Retina (tissue), 1 donor: Measurements from ENCODE around the gene CEP170.
A peak's percentile ranks its signal among the peaks of the same experiment; 100 is the strongest.
"Not testable (repeated sequence)": the region's sequence is repeated elsewhere in the genome, so short reads cannot be mapped to it uniquely, and the experiment has no call there.

Source experiments
- DNase-seq: peaks from one replicate; pipeline ENCODE4 v3.0.0-alpha.2; 2016

Gene CEP170

DNA sequence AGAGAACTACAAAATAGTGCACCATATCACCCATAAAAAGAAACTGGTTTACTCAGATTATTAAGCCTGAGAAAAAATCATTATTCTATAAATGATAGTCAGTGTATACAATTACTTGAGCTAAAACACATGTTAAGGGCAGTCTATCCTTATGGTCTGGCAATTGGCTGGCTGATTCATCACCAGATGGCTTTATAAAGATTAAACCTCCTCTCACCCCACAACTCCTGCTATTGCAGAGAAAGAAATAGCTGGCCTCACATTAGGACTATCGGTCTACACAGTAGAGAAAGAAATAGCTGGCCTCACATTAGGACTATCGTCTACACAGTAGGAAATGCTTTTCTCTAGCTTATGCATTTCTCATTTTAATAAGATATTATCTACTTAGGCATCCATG, 21.2 kb downstream of the CEP170 start:
- no peak for DNase-seq

DNA sequence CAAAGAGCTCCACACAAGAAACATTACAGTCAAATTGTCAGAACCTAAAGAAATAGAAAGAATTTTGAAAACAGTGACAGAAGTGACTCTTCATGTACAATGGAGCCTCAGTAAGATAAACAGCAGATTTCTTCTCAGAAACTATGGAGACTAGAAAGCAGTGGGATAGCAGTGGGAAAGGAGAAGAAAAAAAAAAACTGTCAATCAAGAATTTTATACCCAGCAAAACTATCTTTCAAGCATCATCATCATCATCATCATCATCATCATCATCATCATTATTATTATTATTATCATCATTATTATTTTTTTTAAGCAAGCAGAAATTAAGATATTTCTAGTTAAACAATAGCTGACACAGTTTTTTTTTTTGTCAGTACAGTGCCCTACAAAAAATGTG, 24.2 kb downstream of the CEP170 start:
- DNase-seq: peak; percentile 2

DNA sequence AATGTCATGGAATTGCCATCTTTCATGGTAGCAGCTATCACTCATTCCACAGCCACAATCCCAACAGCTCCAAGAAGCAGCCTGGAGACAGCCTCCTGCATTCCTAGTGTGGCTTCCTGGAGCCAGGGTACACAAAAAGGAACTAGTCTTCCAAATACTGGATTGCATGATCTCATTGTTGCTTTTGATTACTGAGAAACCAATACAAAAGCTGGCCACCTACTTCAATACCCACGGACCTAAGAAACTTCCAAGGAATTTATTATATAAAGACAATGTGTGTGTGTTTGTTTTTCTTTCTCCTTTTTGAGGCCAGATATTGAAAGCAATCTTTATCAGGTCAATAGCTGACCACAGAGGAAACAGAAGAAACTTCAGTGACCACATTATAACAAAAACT, 25.6 kb downstream of the CEP170 start:
- no peak for DNase-seq

DNA sequence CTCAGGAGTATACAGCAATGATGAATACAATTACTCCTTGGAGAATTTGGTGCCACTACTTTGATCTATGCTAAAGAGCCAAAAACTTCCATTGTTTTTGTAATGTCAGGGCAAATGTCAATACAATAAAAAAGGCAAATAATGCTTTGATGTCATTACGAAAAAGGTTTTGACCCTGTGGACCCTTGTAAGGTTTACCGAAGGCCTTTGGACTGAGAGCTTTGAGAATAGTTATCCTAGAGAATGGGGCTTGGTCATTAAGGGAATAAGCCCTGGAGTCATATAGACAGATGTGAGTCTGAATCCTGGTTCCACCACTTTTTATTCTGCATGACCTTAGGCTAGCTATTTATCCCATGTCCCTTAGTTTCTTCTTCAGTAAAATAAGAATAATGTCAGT, 27.5 kb downstream of the CEP170 start:
- no peak for DNase-seq

DNA sequence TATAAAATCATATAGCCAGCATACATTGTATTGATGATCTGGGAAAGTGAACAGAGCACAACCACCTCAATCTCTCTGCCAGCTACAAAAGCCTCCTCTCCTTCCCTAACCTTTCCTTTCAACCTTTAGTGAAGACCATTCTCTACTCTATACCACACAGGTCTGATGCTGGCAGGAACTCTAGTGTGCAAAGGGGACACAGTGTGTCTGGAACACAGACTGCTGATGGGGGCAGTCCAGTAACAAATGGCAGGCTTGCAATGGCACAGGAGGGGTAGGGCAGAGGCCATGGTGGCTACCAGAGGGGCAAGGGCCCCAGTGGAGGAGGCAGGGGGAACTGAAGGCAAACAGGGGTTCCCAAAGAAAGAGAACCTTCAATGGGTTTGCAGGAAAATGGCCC, 37.0 kb downstream of the CEP170 start:
- DNase-seq: no peak

DNA sequence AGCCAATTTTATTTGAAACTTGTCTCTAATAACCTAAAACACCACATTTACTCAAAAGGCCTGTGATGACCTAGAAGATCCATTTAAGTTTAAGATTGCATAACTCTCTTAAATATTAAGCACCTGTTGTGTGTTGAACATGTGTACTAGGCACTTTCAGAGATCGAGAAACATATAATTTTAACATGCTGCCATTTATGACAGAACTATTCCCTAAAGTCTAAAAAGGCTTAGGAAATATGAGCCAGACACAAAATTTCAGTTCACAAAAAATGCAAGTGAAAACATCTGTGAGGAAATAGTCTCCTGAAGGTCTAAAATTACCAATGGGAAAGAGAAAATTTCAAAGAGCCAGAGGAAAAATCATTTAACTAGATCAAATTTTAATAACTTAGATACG, 37.7 kb downstream of the CEP170 start:
- DNase-seq: no peak

DNA sequence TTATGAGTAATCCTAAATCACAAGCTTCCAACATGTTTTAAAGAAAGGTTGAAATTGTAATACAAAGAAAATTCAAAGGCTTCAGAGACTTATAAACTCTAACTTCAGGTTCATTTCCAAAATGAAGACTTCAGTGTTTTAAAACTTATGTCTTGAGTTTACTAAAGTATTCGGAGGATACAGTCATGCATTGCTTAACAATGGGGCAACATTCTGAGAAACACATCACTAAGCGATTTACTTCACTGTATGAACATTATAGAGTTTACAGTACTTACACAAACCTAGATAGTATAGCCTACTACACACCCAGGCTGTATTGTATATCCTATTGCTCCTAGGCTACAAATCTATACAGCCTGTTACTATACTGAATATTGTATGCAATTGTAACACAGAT, 38.3 kb downstream of the CEP170 start:
- DNase-seq: no peak

DNA sequence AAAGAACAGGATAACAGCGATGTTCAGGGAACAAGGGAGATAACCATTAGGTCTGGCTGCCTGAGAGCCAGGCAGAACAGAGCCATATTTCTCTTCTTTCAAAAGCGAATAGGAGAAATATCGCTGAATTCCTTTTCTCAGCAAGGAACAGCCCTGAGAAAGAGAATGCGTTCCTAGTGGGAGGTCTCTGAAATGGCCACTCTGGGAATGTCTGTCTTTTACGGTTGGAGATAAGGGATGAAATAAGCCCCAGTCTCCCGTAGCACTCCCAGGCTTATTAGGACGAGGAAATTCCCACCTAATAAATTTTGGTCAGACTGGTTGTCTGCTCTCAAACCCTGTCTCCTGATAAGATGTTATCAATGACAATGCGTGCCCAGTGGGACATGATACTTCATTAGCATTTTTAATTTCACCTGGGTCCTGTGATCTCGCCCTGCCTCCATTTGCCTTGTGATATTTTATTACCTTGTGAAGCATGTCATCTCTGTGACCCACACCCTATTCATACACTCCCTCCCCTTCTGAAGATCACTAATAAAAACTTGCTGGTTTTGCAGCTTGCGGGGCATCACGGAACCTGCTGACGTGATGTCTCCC, 39.7 kb downstream of the CEP170 start:
- DNase-seq: not testable (repeated sequence)

DNA sequence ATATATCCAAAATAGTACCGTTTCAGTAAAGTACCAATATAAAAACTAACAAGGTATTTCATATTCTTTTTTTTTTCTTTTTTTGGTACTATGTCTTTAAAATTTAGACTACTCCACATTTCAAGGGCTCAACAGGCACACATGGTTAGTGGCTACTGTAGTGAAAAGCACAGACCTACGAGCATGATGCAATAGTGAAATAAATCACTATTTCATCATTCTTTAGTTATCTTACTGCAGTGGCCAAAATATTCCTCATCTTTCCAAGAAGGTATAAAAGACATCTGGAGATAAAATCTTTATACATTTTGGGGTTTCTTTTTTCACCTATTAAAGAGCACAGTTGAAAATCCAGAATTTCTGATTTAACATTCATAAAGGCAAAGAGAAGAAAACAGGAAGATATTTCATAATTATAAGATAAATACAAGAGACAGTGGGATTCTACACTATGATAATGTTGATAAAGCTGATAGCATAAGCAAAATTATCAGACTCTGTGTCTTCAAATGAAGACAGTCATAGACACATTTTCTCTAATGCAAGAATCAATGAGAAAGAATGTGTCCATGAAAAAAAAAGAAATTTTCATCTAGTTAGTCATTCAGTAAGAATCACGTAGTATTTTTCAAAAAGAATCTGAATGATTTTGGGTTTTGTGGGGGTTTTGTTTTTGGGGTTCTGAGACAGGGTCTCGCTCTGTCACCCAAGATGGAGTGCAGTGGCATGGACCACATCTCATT, 41.9 kb downstream of the CEP170 start:
- DNase-seq: no peak

DNA sequence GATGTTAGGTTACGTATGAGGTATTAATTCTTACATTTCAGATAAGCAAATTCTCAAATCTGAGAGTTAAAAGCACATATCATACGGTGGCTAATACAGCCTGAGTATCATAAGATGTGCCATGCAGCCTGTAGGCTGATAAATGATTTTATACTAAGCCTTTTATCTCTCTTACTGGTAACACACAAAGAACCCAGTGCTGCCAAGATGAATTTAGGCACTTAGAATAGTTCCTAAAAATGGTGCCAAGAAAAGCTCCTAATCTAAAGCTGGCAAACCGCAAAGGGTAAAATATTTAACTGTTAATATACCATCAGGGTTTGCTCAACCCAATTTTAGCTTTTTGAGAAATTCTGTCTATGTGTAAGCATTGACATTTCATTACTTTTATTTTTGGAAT, 43.1 kb downstream of the CEP170 start:
- DNase-seq: not testable (repeated sequence)

DNA sequence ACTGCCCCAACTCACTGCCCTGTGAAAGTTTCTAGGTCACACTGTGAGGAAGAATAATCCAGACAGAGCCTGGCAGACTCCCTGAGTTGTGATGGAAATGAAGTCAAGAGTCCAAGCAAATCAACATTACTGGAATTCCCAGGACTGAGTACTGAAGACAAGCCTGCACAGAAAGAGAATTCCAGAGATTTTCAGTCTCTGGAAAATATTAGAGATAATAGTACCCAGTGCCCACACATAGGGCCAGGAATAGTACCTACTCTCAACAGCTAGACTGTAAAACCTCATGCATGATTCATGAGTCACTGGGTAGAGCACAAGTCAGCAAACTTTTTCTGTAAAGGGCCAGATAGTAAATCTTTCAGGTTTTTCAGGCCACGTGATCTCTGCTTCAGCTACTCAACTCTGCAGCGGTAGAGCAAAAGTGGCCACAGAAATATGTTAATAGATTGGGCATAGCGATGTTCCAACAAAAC, 50.0 kb downstream of the CEP170 start:
- not testable (repeated sequence) for DNase-seq

DNA sequence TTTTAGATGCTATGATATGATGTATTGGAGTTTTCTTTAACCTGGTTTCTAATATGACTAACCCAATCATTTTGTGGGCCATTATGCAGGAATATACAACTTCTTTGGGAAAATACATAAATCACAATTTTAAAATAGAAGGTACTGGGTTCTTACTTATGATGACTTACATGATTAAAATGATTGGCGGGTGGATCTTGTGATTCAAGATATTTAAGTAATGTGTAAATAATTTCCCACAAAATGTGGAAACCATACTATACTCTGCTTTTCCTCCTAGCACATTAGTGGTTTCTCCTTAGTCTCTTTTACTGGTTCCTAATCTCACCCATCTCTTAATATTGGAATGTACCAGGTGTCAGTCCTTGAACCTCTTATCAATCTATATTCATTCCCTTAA, 50.7 kb downstream of the CEP170 start:
- not testable (repeated sequence) for DNase-seq

DNA sequence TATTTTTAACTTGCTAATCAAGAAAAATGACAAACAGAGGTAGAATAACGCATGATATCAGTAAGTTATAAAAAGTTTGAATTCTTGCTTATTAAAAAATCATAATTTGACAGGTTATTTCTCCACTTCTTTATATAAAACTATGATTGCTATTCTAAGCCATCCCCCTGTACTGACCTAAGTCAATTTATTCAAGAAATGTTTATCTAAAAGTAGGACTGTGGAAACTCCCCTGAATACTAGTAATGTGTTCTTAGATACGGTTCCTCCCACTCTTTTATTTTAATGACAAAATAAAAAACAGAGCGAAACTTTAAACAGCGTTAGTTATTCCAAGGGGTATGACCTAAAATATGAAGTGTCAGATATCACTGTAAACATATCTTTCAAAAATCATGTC, 51.9 kb downstream of the CEP170 start:
- DNase-seq: not testable (repeated sequence)

DNA sequence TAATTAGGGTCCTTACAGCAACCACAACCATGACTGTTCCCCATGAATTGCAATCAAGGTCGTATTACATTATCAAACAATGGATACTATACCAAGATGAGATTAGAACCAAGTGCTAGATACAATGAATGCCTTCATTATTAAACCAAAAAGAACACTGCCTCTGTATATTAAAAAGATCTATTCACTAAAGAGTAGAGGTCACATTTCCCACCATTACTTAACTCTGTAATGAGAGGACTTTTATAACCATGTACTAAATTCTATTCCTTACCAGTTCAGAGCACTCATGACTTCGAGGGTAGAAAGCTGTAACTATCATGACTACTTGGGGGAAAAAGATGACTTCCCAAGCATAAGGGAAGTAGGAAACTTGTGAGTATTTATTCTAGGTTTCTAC, 53.8 kb downstream of the CEP170 start:
- DNase-seq: not testable (repeated sequence)

DNA sequence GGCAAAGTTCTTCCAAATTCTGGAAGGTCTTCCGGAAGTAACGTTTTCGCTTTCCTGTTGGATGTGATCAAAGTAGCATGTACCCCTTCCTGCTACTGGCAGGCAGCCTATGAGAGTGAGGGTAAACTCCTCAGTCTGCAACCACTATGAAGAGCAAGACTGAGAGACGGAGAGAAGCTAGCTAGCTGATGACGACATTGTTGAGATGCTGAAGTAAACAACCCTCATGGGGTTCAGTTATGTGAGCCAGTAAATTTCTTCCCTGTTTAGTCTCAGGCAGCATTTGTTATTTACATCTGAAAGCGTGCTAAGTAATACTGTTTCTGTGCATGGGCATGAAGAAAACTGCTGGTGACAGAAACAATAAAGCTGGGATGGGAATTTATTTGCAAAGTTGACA, 57.6 kb downstream of the CEP170 start:
- not testable (repeated sequence) for DNase-seq

DNA sequence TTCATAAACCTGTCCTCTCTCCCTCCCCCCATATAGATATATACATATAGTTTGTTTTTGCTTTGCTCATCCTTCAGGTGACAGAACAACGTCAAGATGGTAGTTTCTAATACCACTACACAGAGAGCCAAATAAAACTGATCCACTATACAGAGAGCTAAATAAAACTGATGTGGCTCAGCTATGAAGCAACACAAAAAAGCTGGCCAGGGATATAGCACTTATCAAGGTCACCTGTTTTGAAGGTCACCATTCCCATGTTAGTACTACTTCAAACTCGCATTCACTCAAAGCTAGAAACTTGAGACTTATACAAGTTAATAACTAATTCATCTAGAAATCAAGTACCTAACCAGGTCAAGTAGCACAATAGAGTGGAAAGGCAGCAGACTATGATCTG, 61.8 kb downstream of the CEP170 start:
- DNase-seq: not testable (repeated sequence)

DNA sequence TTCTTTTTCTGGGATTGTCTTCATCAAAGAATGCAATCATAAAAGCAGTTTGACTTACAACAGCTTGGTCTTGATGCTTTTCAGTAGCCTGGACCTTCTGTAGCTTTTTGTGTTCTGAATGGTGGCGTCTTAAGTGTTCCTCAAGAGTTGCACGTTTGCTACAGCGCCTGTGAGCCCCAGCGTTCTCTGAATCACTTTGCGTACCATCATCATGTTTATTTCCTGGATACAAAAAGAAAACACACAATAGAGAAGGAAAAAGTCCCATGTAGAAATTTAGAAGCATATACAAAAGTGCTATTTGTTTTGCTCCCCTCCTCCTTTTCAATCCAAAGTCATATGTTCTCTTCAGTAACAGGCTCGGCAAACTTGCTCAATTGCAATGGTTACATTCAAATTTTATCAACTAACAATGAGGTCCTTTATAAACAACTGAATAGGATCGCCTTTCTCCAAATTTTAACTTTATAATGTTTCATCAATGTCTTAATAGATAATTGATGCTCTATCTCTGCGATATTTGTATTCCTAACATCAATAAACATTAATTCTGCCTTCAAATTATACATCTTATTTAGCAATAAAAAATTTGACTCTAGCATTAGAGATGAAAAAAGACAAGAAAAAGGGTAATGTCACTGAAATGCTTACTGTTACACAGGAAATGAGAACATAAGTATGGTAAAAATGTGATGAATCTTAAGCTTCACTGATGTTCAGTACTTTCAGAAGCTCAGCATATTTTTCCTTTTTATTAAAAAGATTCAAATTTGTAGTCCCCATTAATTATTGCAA, 68.7 kb downstream of the CEP170 start:
- not testable (repeated sequence) for DNase-seq

DNA sequence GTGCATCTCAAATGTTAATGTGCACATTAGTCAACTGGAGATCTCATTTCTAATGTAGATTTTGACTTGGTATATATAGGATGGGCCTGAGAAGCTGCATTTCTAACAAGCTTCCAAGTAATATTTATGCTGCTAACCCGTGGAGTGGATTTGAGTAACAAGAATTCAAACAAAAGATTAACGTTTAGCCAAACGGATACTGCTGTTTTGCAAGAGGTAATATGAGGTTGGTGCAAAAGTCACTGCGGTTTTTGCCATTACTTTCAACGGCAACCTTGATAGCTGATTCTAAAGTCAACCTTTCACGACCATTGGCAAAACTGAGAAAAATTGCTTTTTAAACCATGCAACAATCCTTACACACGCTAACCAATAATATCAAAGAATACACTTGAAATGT, 70.3 kb downstream of the CEP170 start:
- not testable (repeated sequence) for DNase-seq

DNA sequence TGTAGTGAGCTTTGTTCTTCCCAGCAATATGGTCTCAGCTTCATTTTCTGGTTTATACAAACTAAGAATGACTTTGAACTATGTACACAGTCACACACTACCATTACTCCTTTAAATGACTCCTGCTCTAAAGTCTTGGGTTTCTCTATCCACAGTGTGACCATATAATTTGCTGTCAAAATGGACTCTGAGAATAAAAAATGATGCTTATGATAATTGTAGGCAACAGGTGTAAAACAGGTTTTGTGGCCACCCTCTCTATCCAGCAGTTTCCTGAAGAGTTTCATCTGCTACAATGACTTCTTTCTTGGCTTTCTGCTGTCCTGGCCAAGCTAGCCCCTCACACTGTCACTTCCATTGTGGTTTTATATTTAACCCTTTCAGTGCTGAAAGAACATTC, 71.4 kb downstream of the CEP170 start:
- DNase-seq: not testable (repeated sequence)

DNA sequence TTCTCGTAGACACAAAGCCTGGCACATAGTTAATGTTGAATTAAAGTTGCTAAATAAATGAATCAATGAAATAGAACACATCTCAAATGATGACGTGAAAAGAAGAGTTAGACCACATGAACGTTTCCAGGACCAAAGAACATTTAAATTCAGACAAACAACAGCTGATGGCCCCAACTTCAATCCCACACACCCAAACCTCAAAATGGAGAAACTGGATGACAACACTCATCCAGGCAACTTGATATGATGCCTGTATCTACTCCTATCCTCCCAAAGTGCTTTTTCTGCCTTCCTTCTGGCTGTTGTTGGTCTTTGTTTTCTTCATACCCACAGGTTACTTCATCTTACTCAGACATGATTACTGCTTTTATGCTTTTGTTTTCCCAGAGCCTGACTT, 71.9 kb downstream of the CEP170 start:
- not testable (repeated sequence) for DNase-seq

DNA sequence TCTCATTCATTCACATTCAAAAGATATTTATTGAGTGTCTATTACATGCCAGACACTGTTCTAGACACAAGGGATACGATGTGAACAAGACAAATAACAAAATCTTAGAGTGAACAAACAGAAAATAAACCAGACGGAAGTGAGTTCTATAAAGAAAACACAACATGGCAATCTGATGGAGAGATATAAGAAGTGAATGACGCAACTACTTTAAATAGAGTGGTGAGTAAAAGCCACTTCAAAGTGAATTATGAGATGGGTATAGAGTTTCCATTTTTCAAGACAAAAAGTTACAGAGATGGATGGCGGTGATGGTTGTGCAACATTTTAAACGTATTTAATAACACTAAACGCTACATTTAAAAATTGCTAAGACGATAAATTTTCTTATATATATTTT, 75.4 kb downstream of the CEP170 start:
- DNase-seq: no peak

DNA sequence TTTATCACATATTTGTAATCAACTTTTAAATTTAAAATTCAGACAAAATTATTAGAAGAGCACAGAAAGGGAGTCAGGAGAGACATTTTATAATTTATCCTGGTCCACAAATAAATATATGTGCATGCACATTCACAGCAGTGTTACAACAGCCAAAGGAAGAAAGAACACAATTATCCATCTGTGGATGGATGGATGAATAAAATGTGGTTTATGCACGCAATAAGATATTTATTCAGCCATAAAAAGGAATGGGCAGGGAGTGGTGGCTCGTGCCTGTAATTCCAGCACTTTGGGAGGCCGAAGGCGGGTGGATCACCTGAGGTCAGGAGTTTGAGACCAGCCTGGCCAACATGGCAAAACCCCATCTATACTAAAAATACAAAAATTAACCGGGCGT, 77.3 kb downstream of the CEP170 start:
- not testable (repeated sequence) for DNase-seq

DNA sequence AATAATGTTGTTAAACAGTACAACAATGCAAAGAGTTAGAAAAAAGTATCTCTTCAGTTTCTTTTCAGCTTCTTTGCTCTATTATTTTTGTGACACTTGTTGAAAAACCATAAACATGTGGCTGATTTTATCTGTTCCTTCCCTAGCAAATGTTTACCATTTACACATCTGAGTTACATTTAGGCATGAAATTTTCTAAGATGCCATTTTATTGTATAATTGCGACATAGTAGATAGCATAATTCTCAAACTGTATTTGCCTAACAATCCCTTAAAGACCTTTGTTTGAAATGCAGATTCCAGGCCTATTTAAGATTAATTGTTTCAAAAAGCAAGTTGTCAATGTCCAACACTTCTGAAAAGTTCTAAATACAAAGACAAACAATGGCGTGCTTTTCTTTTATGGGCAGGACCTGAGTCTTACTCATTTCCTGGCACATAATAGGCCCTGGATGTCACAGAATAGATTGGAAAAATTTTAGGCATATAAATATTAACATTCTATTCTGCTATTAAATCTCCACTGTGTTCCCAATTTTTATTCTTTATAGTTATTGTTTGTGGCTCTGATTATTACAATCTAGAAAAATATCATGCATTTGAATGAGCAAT, 81.2 kb downstream of the CEP170 start:
- not testable (repeated sequence) for DNase-seq
